Activated T-cell treated with anti-CD3 and anti-CD28 coated beads, Interleukin-2, amount 50 U/mL, for 48 hours (primary cell): Measurements from ENCODE around the gene EDC4.
"Not testable (repeated sequence)": the region's sequence is repeated elsewhere in the genome, so short reads cannot be mapped to it uniquely, and the experiment has no call there.

ENCODE experiments used
- DNase-seq, 2 experiments: peaks; one replicate each; pipeline ENCODE4 v3.0.0-alpha.2; 2020

The EDC4 gene

GRCh38 chr16:67915496-67915769 is 42.6 kb downstream of the EDC4 start:
- not testable (repeated sequence) for DNase-seq

GRCh38 chr16:67915831-67916723 is 43.2 kb downstream of the EDC4 start:
- DNase-seq = no peak

GRCh38 chr16:67917140-67917851 is 44.4 kb downstream of the EDC4 start:
- DNase-seq = no peak

GRCh38 chr16:67917852-67918236 is 45.0 kb downstream of the EDC4 start:
- peak; percentile 62 to 70 for DNase-seq

GRCh38 chr16:67919622-67920221 is 46.9 kb downstream of the EDC4 start:
- no peak for DNase-seq

- no peak for DNase-seq
Observed at GRCh38 chr16:67922221-67922620, 49.4 kb downstream of the EDC4 start.

- no peak for DNase-seq
Observed at GRCh38 chr16:67922740-67923139, 49.9 kb downstream of the EDC4 start.

- DNase-seq = no peak
Observed at GRCh38 chr16:67923414-67924116, 50.7 kb downstream of the EDC4 start.

GRCh38 chr16:67924140-67924906 is 51.5 kb downstream of the EDC4 start:
- DNase-seq = no peak

GRCh38 chr16:67926181-67926750 is 53.4 kb downstream of the EDC4 start:
- no peak for DNase-seq

GRCh38 chr16:67927131-67927941 is 54.5 kb downstream of the EDC4 start:
- DNase-seq = no peak

GRCh38 chr16:67928147-67928546 is 55.3 kb downstream of the EDC4 start:
- no peak for DNase-seq

GRCh38 chr16:67928561-67929364 is 55.9 kb downstream of the EDC4 start:
- DNase-seq = peak; percentile 87

- no peak for DNase-seq
Observed at GRCh38 chr16:67930191-67930590, 57.3 kb downstream of the EDC4 start.

- DNase-seq = no peak
Observed at GRCh38 chr16:67930678-67931211, 57.9 kb downstream of the EDC4 start.
